Effector memory CD8-positive, alpha-beta T cell (primary cell): ENCODE results near the gene NTSR1.

Experiments
- ATAC-seq: fragments of 150-1000 bp; cut with Tn5 transposase; replicated peaks from 2 replicates; pipeline ENCODE4 v1.10.0; 2021; ENCODE audit warnings: mild to moderate bottlenecking, moderate library complexity
- DNase-seq, 3 experiments: peaks; one replicate each; pipeline ENCODE4 v3.0.0; 2021
- H3K27ac Mint-ChIP-seq, 2 donors: one replicate each; pipeline ENCODE4 v1.8.0; 2022; ENCODE audit warnings: mild to moderate bottlenecking in 2 of 2, mixed read lengths in 2 of 2, moderate library complexity in 2 of 2
- H3K27me3 Mint-ChIP-seq, 2 donors: one replicate each; pipeline ENCODE4 v1.8.0; 2022; ENCODE audit warnings: mixed read lengths in 2 of 2
- H3K36me3 Mint-ChIP-seq: one replicate; pipeline ENCODE4 v1.8.0; 2022; ENCODE audit warnings: mild to moderate bottlenecking, moderate library complexity, mixed read lengths; ENCODE audit not compliant: insufficient read depth
- H3K4me1 Mint-ChIP-seq, 2 donors: one replicate each; pipeline ENCODE4 v1.8.0; 2022; ENCODE audit warnings: low read depth in 2 of 2, mixed read lengths in 2 of 2
- H3K4me3 Mint-ChIP-seq, 2 donors: one replicate each; pipeline ENCODE4 v1.8.0; 2022; ENCODE audit warnings: mild to moderate bottlenecking in 2 of 2, mixed read lengths in 2 of 2, moderate library complexity in 2 of 2
- H3K9me3 Mint-ChIP-seq, 2 donors: one replicate each; pipeline ENCODE4 v1.8.0; 2022; ENCODE audit warnings: mixed read lengths in 2 of 2

NTSR1 gene

GRCh38 chr20:62666736-62667529 lies 41.7 kb upstream of the NTSR1 start:
- ATAC-seq (no peak), DNase-seq (no peak)
- H3K27me3 Mint-ChIP-seq, result no peaks in the 10 kb centered on the region
- no peaks in the 10 kb centered on the region for H3K4me1 Mint-ChIP-seq
- H3K36me3 Mint-ChIP-seq, result peaks cover 3% of the 10 kb centered on the region
- H3K27ac Mint-ChIP-seq, result no peak overlapping the region
- no peak overlapping the region for H3K4me3 Mint-ChIP-seq
- H3K9me3 Mint-ChIP-seq, result no peaks in the 10 kb centered on the region

DNA sequence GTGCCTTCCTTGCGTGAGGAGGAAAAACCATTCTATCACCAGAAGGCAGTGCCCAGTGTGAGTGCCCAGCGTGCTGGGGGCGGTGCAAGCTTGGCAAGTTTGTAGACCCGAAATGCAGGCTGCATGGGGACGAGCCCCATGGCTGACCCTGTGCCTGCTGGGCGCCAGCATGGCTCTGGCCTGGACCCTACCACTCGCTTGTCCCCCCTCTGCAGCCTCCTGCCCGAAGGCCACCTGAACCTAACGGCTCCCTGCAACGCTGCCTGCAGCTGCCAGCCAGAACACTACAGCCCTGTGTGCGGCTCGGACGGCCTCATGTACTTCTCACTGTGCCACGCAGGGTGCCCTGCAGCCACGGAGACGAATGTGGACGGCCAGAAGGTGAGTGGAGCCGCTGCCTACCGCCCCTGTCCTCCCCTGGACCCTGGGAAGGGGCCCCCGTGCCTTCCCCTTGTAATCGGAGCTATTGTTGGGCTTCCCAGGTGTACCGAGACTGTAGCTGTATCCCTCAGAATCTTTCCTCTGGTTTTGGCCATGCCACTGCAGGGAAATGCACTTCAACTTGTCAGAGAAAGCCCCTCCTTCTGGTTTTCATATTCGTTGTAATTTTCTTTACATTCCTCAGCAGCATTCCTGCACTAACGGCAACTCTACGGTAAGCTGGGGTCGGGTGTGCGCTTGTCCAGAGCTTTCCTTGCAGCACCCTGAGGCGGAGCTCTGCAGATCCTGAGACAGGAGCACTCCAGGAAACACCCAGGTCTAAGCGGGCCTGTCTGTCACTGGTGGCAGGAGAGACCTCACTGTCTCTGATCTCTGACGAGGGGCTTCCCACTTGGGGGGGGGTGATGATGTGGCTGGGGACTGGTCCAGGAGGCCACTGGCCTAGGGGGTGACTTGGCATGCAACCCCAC lies 40.9 kb upstream of the NTSR1 start:
- H3K9me3 Mint-ChIP-seq, result no peaks in the 10 kb centered on the region
- no peaks in the 10 kb centered on the region for H3K27me3 Mint-ChIP-seq
- H3K27ac Mint-ChIP-seq, result peak overlapping the region in 1 of 2 donors; percentile 29
- DNase-seq, result no peak
- no peaks in the 10 kb centered on the region for H3K4me1 Mint-ChIP-seq
- no peak overlapping the region for H3K4me3 Mint-ChIP-seq
- peaks cover 3% of the 10 kb centered on the region for H3K36me3 Mint-ChIP-seq
- ATAC-seq, result no peak

DNA sequence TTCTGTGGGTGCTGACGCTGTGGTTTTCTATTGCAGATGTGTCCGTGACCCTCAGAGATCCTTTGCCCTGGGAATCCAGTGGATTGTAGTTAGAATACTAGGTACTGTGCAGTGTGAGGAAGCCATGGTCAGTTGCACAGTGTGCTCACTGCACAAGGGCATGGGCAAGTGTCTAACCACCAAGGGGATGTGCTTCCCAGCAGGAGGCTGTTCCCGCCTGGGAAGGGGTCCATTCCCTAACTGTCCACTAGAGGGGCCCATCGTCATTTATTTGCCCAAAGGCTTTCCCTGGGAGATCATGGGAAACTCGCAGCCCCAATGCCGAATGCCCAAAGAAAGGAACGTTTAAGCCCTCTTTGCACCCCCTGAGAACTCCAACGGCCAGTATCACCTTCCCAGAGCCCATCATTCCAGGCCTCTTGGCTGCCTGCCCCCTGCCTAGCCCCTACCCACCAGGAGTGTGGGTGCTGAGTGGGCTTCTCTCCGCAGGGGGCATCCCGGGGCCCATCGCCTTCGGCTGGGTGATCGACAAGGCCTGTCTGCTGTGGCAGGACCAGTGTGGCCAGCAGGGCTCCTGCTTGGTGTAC lies 40.1 kb upstream of the NTSR1 start:
- no peak overlapping the region for H3K27ac Mint-ChIP-seq
- no peaks in the 10 kb centered on the region for H3K9me3 Mint-ChIP-seq
- H3K4me1 Mint-ChIP-seq, result no peaks in the 10 kb centered on the region
- peaks cover 3% of the 10 kb centered on the region for H3K36me3 Mint-ChIP-seq
- H3K27me3 Mint-ChIP-seq, result no peaks in the 10 kb centered on the region
- no peak overlapping the region for H3K4me3 Mint-ChIP-seq
- DNase-seq (peak; percentile 26 to 41 (median 34)), ATAC-seq (peak; percentile 47)

- Mint-ChIP-seq H3K4me3 (no peak overlapping the region), H3K27me3 (peaks cover 0 to 6% of the 10 kb centered on the region in 2 donors), H3K4me1 (no peaks in the 10 kb centered on the region), H3K27ac (no peak overlapping the region), H3K9me3 (no peaks in the 10 kb centered on the region), H3K36me3 (peaks cover 3% of the 10 kb centered on the region)
- no peak for DNase-seq
- ATAC-seq, result no peak
Measured at GRCh38 chr20:62669249-62669648, 39.4 kb upstream of the NTSR1 start.

GRCh38 chr20:62670156-62670555 lies 38.5 kb upstream of the NTSR1 start:
- no peak overlapping the region for H3K27ac Mint-ChIP-seq
- no peaks in the 10 kb centered on the region for H3K4me1 Mint-ChIP-seq
- no peak overlapping the region for H3K4me3 Mint-ChIP-seq
- no peak for DNase-seq
- H3K36me3 Mint-ChIP-seq, result peaks cover 3% of the 10 kb centered on the region
- H3K9me3 Mint-ChIP-seq, result no peaks in the 10 kb centered on the region
- no peak for ATAC-seq
- H3K27me3 Mint-ChIP-seq, result peaks cover 0 to 10% of the 10 kb centered on the region in 2 donors

DNA sequence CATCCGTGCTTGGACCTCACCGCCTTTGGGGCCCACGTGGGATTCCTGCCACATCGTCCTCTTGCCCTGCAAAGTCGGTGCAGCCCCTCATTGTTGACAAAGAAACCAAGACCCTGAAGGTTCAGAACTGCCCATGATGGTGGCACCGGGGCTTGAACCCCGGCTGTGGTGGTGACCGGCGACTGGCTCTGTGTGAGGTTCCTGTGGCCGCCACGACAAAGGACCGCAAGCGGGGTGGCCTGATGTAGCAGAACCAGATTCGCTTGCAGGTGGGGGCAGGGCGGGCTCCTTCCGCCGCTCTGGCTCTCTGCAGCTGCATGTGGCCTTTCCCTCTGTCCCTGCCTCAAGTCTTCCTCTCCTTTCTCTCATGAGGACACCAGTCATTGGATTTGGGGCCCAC lies 37.6 kb upstream of the NTSR1 start:
- no peak for ATAC-seq
- Mint-ChIP-seq H3K4me3 (no peak overlapping the region), H3K9me3 (no peaks in the 10 kb centered on the region), H3K27me3 (peaks cover 0 to 10% of the 10 kb centered on the region in 2 donors), H3K27ac (no peak overlapping the region), H3K4me1 (no peaks in the 10 kb centered on the region), H3K36me3 (peaks cover 3% of the 10 kb centered on the region)
- DNase-seq, result no peak

GRCh38 chr20:62671765-62672164 lies 36.9 kb upstream of the NTSR1 start:
- Mint-ChIP-seq H3K27me3 (peaks cover 0 to 10% of the 10 kb centered on the region in 2 donors), H3K27ac (no peak overlapping the region)

DNA sequence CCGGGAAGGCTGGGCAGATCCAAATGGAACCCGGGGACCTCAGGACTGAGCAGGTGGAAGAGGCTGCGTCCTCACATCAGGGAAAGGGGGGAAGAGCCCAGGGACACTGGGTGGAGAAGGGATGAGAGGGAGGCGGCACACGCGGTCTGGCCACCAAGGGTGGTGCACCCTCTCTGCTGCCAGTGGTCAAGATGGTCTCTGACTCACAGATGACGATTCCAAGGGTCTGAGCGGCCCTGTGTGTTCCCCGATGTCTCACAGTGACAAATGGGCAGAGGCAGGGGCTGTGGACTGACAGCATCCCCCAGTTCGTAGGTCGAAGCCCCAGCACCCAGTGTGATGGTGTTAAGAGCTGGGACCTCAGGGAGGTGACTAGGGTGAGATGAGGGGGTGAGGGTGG lies 34.3 kb upstream of the NTSR1 start:
- no peak overlapping the region for H3K4me3 Mint-ChIP-seq
- H3K36me3 Mint-ChIP-seq, result no peaks in the 10 kb centered on the region
- ATAC-seq, result no peak

More at GRCh38 chr20:62671765-62672164, 36.9 kb upstream of the NTSR1 start:
- DNase-seq (no peak), ATAC-seq (no peak)
- H3K4me3 Mint-ChIP-seq, result no peak overlapping the region
- no peaks in the 10 kb centered on the region for H3K9me3 Mint-ChIP-seq
- H3K4me1 Mint-ChIP-seq, result no peaks in the 10 kb centered on the region
- peaks cover 3% of the 10 kb centered on the region for H3K36me3 Mint-ChIP-seq

GRCh38 chr20:62675156-62675876 lies 33.3 kb upstream of the NTSR1 start:
- Mint-ChIP-seq H3K4me1 (peaks cover 4 to 6% of the 10 kb centered on the region in 2 donors), H3K36me3 (peaks cover 3% of the 10 kb centered on the region), H3K27ac (no peak overlapping the region), H3K9me3 (no peaks in the 10 kb centered on the region), H3K4me3 (no peak overlapping the region), H3K27me3 (peaks cover 0 to 10% of the 10 kb centered on the region in 2 donors)
- DNase-seq (no peak), ATAC-seq (no peak)

More for the DNA sequence above, 34.3 kb upstream of the NTSR1 start:
- no peaks in the 10 kb centered on the region for H3K9me3 Mint-ChIP-seq
- peaks cover 0 to 10% of the 10 kb centered on the region in 2 donors for H3K27me3 Mint-ChIP-seq
- no peak overlapping the region for H3K27ac Mint-ChIP-seq
- no peak for DNase-seq
- peaks cover 4 to 6% of the 10 kb centered on the region in 2 donors for H3K4me1 Mint-ChIP-seq

- DNase-seq (no peak), ATAC-seq (no peak)
- Mint-ChIP-seq H3K9me3 (no peaks in the 10 kb centered on the region), H3K27ac (no peak overlapping the region), H3K4me1 (peaks cover 4 to 6% of the 10 kb centered on the region in 2 donors), H3K27me3 (peaks cover 0 to 10% of the 10 kb centered on the region in 2 donors), H3K36me3 (peaks cover 3% of the 10 kb centered on the region), H3K4me3 (no peak overlapping the region)
Measured at GRCh38 chr20:62675877-62676260, 32.8 kb upstream of the NTSR1 start.

DNA sequence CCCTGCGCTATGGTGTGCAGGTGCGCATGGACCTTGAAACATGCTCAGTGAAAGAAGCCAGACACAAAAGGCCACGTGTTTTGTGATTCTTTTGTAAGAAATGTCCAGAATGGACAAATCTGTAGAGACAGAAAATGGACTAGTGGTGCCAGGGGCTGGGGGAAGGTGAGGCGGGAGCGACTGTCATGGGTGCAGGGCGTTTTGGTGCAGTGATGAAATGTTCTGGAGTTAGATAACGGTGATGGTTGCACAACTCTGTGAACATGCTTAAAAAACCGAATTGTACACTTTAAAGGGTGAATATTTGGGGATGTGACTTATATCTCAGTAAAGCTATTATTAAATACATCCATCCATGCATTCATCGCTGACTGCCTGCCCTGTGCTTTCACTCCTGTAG lies 31.7 kb upstream of the NTSR1 start:
- Mint-ChIP-seq H3K4me3 (no peak overlapping the region), H3K9me3 (no peaks in the 10 kb centered on the region), H3K27me3 (peaks cover 0 to 12% of the 10 kb centered on the region in 2 donors), H3K4me1 (peaks cover 4 to 6% of the 10 kb centered on the region in 2 donors), H3K36me3 (peaks cover 3% of the 10 kb centered on the region), H3K27ac (no peak overlapping the region)
- DNase-seq, result no peak
- no peak for ATAC-seq

DNA sequence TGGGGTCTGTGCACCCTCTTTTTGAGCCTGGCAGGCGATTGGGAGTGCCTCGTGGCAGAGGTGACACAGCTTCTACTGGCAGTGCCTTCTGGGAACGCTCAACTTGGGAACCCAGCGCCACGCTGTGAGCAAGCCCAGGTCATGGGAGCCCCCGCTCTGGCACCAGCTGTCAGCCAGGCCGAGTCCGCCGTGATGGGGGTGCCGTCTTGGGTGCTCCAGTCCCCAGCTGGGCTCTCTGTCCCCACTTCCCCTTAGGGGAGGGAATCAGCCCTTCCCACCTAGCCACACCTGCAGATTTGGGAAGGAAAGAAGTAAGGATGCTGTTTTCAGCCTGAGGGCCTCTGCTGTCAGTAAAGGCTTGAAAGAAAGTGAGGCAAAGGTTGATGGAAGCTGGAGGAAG lies 31.0 kb upstream of the NTSR1 start:
- peaks cover 0 to 19% of the 10 kb centered on the region in 2 donors for H3K27me3 Mint-ChIP-seq
- H3K4me3 Mint-ChIP-seq, result no peak overlapping the region
- peaks cover 4 to 6% of the 10 kb centered on the region in 2 donors for H3K4me1 Mint-ChIP-seq
- ATAC-seq, result no peak
- H3K36me3 Mint-ChIP-seq, result peaks cover 3% of the 10 kb centered on the region
- no peak overlapping the region for H3K27ac Mint-ChIP-seq
- DNase-seq, result no peak
- no peaks in the 10 kb centered on the region for H3K9me3 Mint-ChIP-seq

GRCh38 chr20:62678553-62678952 lies 30.1 kb upstream of the NTSR1 start:
- no peaks in the 10 kb centered on the region for H3K9me3 Mint-ChIP-seq
- H3K27me3 Mint-ChIP-seq, result peaks cover 0 to 19% of the 10 kb centered on the region in 2 donors
- ATAC-seq (no peak), DNase-seq (no peak)
- peak overlapping the region; percentile 7 to 90 for H3K27ac Mint-ChIP-seq
- H3K36me3 Mint-ChIP-seq, result peaks cover 3% of the 10 kb centered on the region
- peaks cover 4 to 6% of the 10 kb centered on the region in 2 donors for H3K4me1 Mint-ChIP-seq
- H3K4me3 Mint-ChIP-seq, result no peak overlapping the region
